ENCODE data around the gene CELA1. TPM values are rescaled to one million over a fixed set of nuclear protein-coding genes. Genes with fewer than 3 reads are reported as not detected.

CELA1 gene
- total and polyA plus RNA-seq, 2 of the 13 experiments (the other 11 are each of a cell fraction or from before 2014, with no cell fraction given): not detected

GRCh38 chr12:51362747-51363342 is 16.4 kb upstream of the CELA1 start:
- H3K9me3 ChIP-seq (ENCODE audit: low read length): no peaks in the 10 kb centered on the region
- H3K27me3 ChIP-seq (ENCODE audit: control insufficient read depth in 1 of 2, insufficient read depth in 2 of 2, low read length in 2 of 2): 0 out of 5 replicates have a peak, but pooled peaks cover 0 to 2% of the 10 kb centered on the region in 2 experiments
- intact Hi-C loops (cut with micrococcal nuclease; ENCODE audit: unreplicated experiment) (no loop called here), in situ Hi-C loops (cut with HindIII; ENCODE audit: extremely low pct_ligation_motif_present, low pct_unique_long_range_greater_than_20kb) (no loop called here)
- POLR2A ChIA-PET: no interaction called here
- ATAC-seq (no peak), DNase-seq (ENCODE audit: low spot score) (no peak), FAIRE-seq (no peak)
- H3K36me3 ChIP-seq (replicated peaks in 1 of 2; ENCODE audit: control insufficient read depth in 1 of 2, insufficient read depth in 2 of 2, low read length in 2 of 2): no peaks in the 10 kb centered on the region
- BruUV-seq (replicated peaks): TSS peak; percentile 94
- peak overlapping the region in 1 of 3 experiments; percentile 14; a peak in 1 of 6 replicates for H3K4me3 ChIP-seq (replicated peaks in 1 of 3; ENCODE audit: insufficient read depth in 1 of 3, low read depth in 2 of 3, low read length in 3 of 3)
- no peak overlapping the region for H2AFZ ChIP-seq (ENCODE audit: low read length)
- CTCF ChIA-PET (ENCODE audit: low intra/inter-chr PET ratio, low total read pairs): no interaction called here
- TF ChIP-seq, protein P1, sequence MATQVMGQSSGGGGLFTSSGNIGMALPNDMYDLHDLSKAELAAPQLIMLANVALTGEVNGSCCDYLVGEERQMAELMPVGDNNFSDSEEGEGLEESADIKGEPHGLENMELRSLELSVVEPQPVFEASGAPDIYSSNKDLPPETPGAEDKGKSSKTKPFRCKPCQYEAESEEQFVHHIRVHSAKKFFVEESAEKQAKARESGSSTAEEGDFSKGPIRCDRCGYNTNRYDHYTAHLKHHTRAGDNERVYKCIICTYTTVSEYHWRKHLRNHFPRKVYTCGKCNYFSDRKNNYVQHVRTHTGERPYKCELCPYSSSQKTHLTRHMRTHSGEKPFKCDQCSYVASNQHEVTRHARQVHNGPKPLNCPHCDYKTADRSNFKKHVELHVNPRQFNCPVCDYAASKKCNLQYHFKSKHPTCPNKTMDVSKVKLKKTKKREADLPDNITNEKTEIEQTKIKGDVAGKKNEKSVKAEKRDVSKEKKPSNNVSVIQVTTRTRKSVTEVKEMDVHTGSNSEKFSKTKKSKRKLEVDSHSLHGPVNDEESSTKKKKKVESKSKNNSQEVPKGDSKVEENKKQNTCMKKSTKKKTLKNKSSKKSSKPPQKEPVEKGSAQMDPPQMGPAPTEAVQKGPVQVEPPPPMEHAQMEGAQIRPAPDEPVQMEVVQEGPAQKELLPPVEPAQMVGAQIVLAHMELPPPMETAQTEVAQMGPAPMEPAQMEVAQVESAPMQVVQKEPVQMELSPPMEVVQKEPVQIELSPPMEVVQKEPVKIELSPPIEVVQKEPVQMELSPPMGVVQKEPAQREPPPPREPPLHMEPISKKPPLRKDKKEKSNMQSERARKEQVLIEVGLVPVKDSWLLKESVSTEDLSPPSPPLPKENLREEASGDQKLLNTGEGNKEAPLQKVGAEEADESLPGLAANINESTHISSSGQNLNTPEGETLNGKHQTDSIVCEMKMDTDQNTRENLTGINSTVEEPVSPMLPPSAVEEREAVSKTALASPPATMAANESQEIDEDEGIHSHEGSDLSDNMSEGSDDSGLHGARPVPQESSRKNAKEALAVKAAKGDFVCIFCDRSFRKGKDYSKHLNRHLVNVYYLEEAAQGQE (IDR thresholded peaks at IDR 0.05; ENCODE audit: borderline replicate concordance in 1 of 2, low read depth in 1 of 2, low read length in 2 of 2): no peak
- TF ChIP-seq ELF3 (CRISPR knock-in tag; IDR thresholded peaks at IDR 0.05): no peak
- TF ChIP-seq ZNF121 (CRISPR knock-in tag; IDR thresholded peaks at IDR 0.05): peak; percentile 89
- TF ChIP-seq TCF12 (IDR thresholded peaks at IDR 0.05): no peak
- TF ChIP-seq TCF12 (CRISPR knock-in tag; IDR thresholded peaks at IDR 0.05): no peak
- no peak for TF ChIP-seq CERS6 (CRISPR knock-in tag; IDR thresholded peaks at IDR 0.05)
- no peak for TF ChIP-seq NR3C1 (CRISPR knock-in tag; IDR thresholded peaks at IDR 0.05)
- no peak for TF ChIP-seq JUN (CRISPR knock-in tag; IDR thresholded peaks at IDR 0.05)
- no peak for TF ChIP-seq GTF2F1 (IDR thresholded peaks at IDR 0.05; ENCODE audit: low read length)
- TF ChIP-seq GRHL1 (CRISPR knock-in tag; conservative IDR thresholded peaks at IDR 0.05): no peak
- H3K27ac ChIP-seq (ENCODE audit: extremely low read length, insufficient read depth, low read length): peak overlapping the region; percentile 30
- peaks cover 55% of the 10 kb centered on the region for H3K4me1 ChIP-seq (ENCODE audit: insufficient read depth, low read length)
- H3K9ac ChIP-seq (ENCODE audit: insufficient read depth, low read depth, low read length): peak overlapping the region; percentile 31; the same call in 1 of the 2 replicates
- H4K20me1 ChIP-seq (ENCODE audit: insufficient read depth, low read length): no peaks in the 10 kb centered on the region
- WGBS (ENCODE audit: low lambda C conversion rate): 83% methylated on average over 2 of the region's 2 CpGs
- no peaks in the 10 kb centered on the region for H3K79me2 ChIP-seq (ENCODE audit: insufficient read depth, low read length)
- peak overlapping the region; percentile 41 for H3K4me2 ChIP-seq (ENCODE audit: low read depth, low read length)

Data from HepG2 (cell line).